NOMO-1 treated with dmso at 0.1 percent for 144 hours (cell line): ENCODE results near the gene NME5.
"Not testable (repeated sequence)": the region's sequence is repeated elsewhere in the genome, so short reads cannot be mapped to it uniquely, and the experiment has no call there.

ENCODE experiments used
- DNase-seq: peaks from one replicate; lab custom pipeline; 2025; ENCODE audit not compliant: unreplicated experiment; lab: John Stamatoyannopoulos, UW

The NME5 gene

GRCh38 chr5:138138949-138139780, at the start of gene NME5:
TSS of gene NME5 (minus strand) at chr5:138139428. CDS start at chr5:138138780, 648 bp downstream.
- no peak for DNase-seq

- no peak for DNase-seq
These were observed 49.4 kb upstream of the NME5 start for GRCh38 chr5:138188626-138189025.

- peak; percentile 88 for DNase-seq
These were observed 46.8 kb upstream of the NME5 start for GRCh38 chr5:138186002-138186447.

- DNase-seq = no peak
These were observed 43.6 kb upstream of the NME5 start for GRCh38 chr5:138182808-138183207.

DNA sequence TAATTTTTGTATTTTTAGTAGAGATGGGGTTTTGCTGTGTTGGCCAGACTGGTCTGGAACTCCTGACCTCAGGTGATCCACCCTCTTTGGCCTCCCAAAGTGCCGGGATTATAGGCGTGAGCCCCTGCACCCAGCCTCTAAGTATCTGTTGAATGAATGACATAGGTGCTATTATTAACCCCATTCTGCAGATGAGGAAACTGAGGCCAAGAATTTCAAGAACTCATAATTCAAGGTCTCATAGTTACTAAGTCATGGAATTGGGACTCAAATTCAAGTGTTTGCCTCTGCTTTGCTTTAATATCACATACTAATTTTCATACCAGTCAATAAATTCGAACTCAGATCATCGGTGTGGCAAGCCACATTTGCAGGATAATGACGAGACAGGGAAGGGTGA, 41.6 kb upstream of the NME5 start:
- DNase-seq = no peak

DNA sequence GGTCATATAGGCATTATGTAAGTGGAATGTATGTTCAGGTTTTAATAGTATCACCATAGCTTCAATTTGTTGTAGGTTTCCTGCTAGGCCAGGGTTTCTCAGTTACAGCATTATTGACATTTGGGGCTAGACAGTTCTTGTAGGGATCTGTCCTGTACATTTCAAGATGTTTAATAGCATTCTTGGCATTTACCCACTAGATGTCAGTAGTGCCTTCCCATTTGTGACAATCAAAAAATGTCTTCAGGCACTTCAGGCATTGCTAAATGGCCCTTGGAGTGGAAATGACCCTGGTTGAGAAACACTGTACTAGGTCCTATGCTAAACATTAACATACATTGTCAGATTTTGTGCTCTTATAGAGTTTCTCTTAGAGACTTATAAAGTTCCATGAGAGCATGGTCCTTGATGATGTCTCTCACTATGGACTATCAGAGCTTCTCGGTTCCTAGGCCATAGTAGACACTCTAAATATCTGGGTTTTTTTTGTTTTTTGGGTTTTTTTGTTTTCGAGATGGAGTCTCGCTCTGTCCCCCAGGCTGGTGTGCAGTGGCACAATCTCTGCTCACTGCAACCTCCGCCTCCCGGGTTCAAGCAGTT, 41.1 kb upstream of the NME5 start:
- peak; percentile 64 for DNase-seq

GRCh38 chr5:138179277-138179857, 40.1 kb upstream of the NME5 start:
- DNase-seq = no peak

- DNase-seq = peak; percentile 96
These were observed 39.5 kb upstream of the NME5 start, which contains the start of the genes BRD8 and KIF20A for GRCh38 chr5:138178516-138179276. TSS of gene BRD8 (minus strand) at chr5:138178630. CDS start at chr5:138178614, 16 bp downstream. TSS of gene KIF20A (plus strand) at chr5:138179112. CDS start at chr5:138179681, 569 bp downstream.

- DNase-seq = no peak
These were observed 38.8 kb upstream of the NME5 start for GRCh38 chr5:138177941-138178515.

- no peak for DNase-seq
These were observed 31.1 kb upstream of the NME5 start for GRCh38 chr5:138170299-138170698.

- DNase-seq = no peak
These were observed 29.9 kb upstream of the NME5 start for GRCh38 chr5:138169124-138169523.

GRCh38 chr5:138163721-138164120, 24.5 kb upstream of the NME5 start:
- DNase-seq = no peak

DNA sequence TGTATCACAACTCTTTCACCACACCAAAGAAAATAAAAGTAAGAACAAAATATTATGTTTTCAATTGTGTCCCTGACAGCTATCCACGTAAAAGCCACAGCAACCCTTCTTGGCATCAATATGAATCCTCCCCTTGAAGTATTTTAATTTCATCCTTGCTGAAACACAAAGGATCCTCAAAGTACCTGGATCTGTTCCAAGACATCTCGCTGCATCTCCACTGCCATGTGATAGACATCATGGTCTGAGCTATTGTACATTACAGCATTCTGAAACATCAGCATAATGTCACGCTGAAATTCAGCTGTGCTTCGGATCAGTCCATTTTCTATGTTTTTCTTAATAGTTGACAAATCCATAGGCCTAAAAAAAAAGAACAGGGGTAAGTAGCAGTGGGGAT, 21.5 kb upstream of the NME5 start:
- no peak for DNase-seq

DNA sequence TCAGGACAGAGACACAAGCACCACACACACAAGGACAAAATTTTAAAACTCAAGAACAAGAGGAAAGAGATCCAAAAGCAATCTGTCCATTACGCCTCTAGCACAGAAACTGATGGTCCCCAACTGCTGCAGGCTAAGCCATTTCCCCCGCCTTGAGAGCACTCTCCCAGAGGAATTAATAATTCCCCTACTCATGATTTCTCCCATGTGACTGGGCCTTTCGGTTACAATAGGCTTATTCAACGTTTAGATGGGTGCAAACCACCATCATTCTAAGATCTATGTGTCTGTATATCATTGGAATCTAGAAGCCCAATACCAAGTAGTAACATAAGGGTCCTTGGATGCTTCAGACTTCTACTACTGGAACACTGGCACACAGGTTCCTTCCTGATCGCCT, 20.4 kb upstream of the NME5 start:
- DNase-seq = no peak

- DNase-seq = no peak
These were observed 18.4 kb upstream of the NME5 start for GRCh38 chr5:138157626-138158025.

DNA sequence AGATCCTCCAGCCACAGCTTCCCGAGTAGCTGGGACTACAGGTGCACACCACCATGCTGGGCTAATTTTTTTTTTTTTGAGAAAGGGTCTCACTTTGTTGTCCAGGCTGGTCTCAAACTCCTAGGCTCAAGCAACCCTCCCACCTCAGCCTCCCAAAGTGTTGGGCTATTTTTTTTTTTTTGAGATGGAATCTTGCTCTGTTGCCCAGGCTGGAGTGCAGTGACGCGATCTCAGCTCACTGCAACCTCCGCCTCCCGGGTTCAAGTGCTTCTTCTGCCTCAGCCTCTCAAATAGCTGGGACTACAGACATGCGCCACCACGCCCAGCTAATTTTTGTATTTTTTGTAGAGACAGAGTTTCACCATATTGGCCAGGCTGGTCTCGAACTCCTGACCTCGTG, 16.7 kb upstream of the NME5 start:
- not testable (repeated sequence) for DNase-seq

DNA sequence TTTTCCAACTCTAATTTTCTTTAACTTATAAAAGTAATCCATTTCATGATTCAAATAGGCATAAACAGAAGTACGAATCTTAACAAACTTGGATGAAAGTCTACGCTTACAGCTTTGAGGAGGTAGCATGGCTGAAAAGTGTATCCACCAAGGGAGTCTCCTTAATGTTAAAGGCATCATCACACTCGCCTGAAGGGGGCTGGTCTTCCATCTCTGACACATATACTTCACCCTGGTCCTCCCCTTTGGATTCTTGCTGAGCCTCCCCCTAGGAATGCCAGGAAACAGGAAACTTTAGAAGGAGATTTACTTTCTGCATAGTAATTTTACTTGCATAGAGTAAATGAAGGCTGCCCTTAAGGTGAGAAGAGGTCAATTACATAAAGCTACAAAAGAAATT, 10.3 kb upstream of the NME5 start:
- DNase-seq = no peak

DNA sequence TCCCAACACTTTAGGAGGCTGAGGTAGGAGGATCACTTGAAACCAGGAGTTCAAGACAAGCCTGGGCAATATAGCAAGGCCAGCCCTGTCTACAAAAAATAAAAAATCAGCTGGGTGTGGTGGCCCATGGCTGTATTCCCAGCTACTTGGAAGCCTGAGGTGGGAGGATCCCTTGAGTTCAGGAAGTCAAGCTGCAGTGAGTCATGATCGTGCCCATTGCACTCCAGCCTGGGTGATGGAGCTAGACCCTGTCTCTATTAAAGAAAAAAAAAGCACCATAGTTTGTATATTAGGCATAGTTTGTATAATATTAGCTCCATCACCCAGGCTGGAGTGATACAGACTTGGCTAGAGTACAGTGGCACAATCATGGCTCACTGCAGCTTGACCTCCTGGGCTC, 9.6 kb upstream of the NME5 start:
- DNase-seq = no peak

DNA sequence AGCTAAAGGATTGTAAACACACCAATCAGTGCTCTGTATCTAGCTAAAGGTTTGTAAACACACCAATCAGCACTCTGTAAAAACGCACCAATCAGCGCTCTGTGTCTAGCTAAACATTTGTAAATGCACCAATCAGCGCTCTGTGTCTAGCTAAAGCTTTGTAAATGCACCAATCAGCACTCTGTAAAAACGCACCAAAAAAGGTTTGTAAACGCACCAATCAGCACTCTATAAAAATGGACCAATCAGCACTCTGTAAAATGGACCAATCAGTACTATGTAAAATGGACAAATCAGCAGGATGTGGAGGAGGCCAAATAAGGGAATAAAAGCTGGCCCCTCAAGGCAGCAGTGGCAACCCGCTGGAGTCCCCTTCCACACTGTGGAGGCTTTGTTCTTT, 4.3 kb upstream of the NME5 start:
- DNase-seq = not testable (repeated sequence)

- DNase-seq = no peak
These were observed 2.5 kb upstream of the NME5 start for GRCh38 chr5:138141734-138142133.

GRCh38 chr5:138140268-138140667, 1.0 kb upstream of the NME5 start:
- DNase-seq = no peak
